Natural killer cell (primary cell): ENCODE data around the gene VAMP2. TPM values are rescaled to one million over a fixed set of nuclear protein-coding genes. Genes with fewer than 3 reads are reported as not detected.
A peak's percentile ranks its signal among the peaks of the same experiment; 100 is the strongest.

Source experiments
- ATAC-seq, 3 donors: fragments of 150-1000 bp in 2 of 3; fragments of 200-7000 bp in 1 of 3; cut with Tn5 transposase; 1 replicate in 1 of 3; 2 replicates in 2 of 3; pipeline ENCODE4 v1.10.0; 2021; ENCODE audit warnings: mild to moderate bottlenecking in 2 of 3, moderate library complexity in 2 of 3
- DNase-seq, 2 donors: peaks; one replicate each; pipeline versions ENCODE4 v3.0.0 to v3.0.0-alpha.2; 2013 to 2021; ENCODE audit warnings: mixed read lengths in 1 of 2
- H3K27ac ChIP-seq: one replicate; pipeline ENCODE4 v1.5.1; 2013; ENCODE audit warnings: mild to moderate bottlenecking, low read length
- H3K27me3 ChIP-seq: one replicate; pipeline ENCODE4 v1.6.1; 2013; ENCODE audit warnings: low read length; ENCODE audit not compliant: control insufficient read depth, insufficient read depth
- H3K36me3 ChIP-seq: one replicate; pipeline ENCODE4 v1.6.1; 2013; ENCODE audit warnings: low read length; ENCODE audit not compliant: control insufficient read depth, insufficient read depth
- H3K4me1 ChIP-seq: one replicate; pipeline ENCODE4 v1.6.1; 2013; ENCODE audit warnings: low read length; ENCODE audit not compliant: control insufficient read depth, insufficient read depth
- H3K4me3 ChIP-seq: one replicate; pipeline ENCODE4 v1.5.1; 2013; ENCODE audit warnings: low read length
- H3K9me3 ChIP-seq: one replicate; pipeline ENCODE4 v1.6.1; 2013; ENCODE audit warnings: low read length; ENCODE audit not compliant: control insufficient read depth, insufficient read depth
- H3K27ac Mint-ChIP-seq, 2 donors: one replicate each; pipeline ENCODE4 v1.8.0; 2022; ENCODE audit warnings: mild to moderate bottlenecking in 2 of 2, mixed read lengths in 2 of 2, moderate library complexity in 1 of 2
- H3K27me3 Mint-ChIP-seq, 2 donors: one replicate each; pipeline ENCODE4 v1.8.0; 2022; ENCODE audit warnings: low read depth in 2 of 2, mixed read lengths in 2 of 2
- H3K36me3 Mint-ChIP-seq: one replicate; pipeline ENCODE4 v1.8.0; 2022; ENCODE audit warnings: mixed read lengths
- H3K4me1 Mint-ChIP-seq, 2 donors: one replicate each; pipeline ENCODE4 v1.8.0; 2022; ENCODE audit warnings: mixed read lengths in 2 of 2
- H3K4me3 Mint-ChIP-seq: one replicate; pipeline ENCODE4 v1.8.0; 2022; ENCODE audit warnings: mild to moderate bottlenecking, moderate library complexity, mixed read lengths
- H3K9me3 Mint-ChIP-seq, 2 donors: one replicate each; pipeline ENCODE4 v1.8.0; 2022; ENCODE audit warnings: mixed read lengths in 2 of 2
- WGBS: methylation state at CpG from one replicate; pipeline ENCODE4 v1.1.7; 2013; ENCODE audit warnings: missing lambda C conversion rate; ENCODE audit not compliant: insufficient coverage; 5-methylcytosine and 5-hydroxymethylcytosine counted together
- intact Hi-C: fragments of 100-400 bp; cut with micrococcal nuclease; formaldehyde crosslinking; loops from one replicate; pipeline ENCODE4 v1.14.2; 2022
- total RNA-seq, 4 donors: library from RNA; stranded (reverse); fragments of 120-200 nt in 1 of 4; gene quantifications; one replicate each; pipeline versions ENCODE4 v1.2.3 to v1.2.4, GENCODE V29; 2013 to 2022
- TF ChIP-seq, protein P1 (sequence below): fragments of 200-600 bp; IDR thresholded peaks from one replicate; pipeline ENCODE4 v1.8.0; 2022; ENCODE audit warnings: antibody characterized with exemption

The VAMP2 gene
- total RNA-seq, 3 donors from 2014 or later (not counting 1 experiment from before 2014, with no cell fraction given), result 191 to 315 (median 234) TPM

DNA sequence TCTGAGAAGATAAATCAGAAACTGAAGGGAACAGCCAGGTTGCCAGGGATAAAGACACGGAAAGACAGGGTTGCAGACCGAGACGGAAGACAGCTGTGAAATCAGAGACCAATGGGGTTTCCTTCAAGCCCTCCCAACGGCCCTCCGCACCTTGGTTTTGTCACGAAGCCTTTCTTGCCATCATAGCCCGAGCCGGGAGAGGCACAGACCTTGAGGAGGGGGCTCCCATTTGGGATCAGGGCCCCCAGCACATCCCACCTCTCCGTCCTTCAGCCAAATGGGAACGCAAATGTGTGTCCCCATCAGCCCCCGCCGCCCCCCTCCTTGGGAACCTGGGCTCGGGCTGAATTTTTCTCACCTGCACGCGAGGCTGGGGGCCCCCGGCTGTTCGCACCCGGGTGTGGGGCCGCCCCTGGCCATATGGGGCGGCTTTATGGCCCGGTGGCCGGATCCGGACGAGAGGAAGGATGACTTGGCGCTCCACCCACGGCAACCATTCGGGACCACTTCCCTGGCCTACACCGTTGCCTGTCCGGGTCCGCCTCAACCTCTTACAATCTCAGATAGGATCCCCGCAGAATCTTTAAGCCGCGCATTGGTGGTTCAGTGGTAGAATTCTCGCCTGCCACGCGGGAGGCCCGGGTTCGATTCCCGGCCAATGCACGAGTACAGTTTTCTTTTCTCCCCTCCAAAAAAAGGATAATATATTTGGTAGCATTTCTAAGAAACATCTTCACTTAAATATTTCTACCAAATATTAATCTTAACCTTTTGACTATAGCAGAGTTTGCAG lies 37.4 kb downstream of the VAMP2 start:
- peak overlapping the region; percentile 95 to 98 for H3K27ac Mint-ChIP-seq
- no peaks in the 10 kb centered on the region for H3K36me3 ChIP-seq
- TF ChIP-seq, protein P1, sequence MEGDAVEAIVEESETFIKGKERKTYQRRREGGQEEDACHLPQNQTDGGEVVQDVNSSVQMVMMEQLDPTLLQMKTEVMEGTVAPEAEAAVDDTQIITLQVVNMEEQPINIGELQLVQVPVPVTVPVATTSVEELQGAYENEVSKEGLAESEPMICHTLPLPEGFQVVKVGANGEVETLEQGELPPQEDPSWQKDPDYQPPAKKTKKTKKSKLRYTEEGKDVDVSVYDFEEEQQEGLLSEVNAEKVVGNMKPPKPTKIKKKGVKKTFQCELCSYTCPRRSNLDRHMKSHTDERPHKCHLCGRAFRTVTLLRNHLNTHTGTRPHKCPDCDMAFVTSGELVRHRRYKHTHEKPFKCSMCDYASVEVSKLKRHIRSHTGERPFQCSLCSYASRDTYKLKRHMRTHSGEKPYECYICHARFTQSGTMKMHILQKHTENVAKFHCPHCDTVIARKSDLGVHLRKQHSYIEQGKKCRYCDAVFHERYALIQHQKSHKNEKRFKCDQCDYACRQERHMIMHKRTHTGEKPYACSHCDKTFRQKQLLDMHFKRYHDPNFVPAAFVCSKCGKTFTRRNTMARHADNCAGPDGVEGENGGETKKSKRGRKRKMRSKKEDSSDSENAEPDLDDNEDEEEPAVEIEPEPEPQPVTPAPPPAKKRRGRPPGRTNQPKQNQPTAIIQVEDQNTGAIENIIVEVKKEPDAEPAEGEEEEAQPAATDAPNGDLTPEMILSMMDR, result no peak
- ATAC-seq (peak; percentile 52 to 62 (median 60)), DNase-seq (peak; percentile 92)
- intact Hi-C loops, result loop anchor here (1.0 kb wide), 2 partner anchors 13 to 62 kb away; no protein-coding TSS in a partner anchor
- under 1% methylated on average over 36 of the region's 40 CpGs for WGBS
- H3K4me3 Mint-ChIP-seq, result peak overlapping the region; percentile 93
- H3K27ac ChIP-seq, result no peak overlapping the region
- H3K9me3 Mint-ChIP-seq, result peaks cover 0 to 2% of the 10 kb centered on the region in 2 donors
- peaks cover 45 to 59% of the 10 kb centered on the region in 2 donors for H3K27me3 Mint-ChIP-seq
- peak overlapping the region; percentile 57 for H3K4me3 ChIP-seq
- H3K27me3 ChIP-seq, result peaks cover 33% of the 10 kb centered on the region
- H3K36me3 Mint-ChIP-seq, result no peaks in the 10 kb centered on the region
- peaks cover 60 to 62% of the 10 kb centered on the region in 2 donors for H3K4me1 Mint-ChIP-seq
- H3K9me3 ChIP-seq, result no peaks in the 10 kb centered on the region
- peaks cover 65% of the 10 kb centered on the region for H3K4me1 ChIP-seq

GRCh38 chr17:8124350-8125153 lies 38.2 kb downstream of the VAMP2 start:
- Mint-ChIP-seq H3K36me3 (peaks cover 3% of the 10 kb centered on the region), H3K27me3 (peaks cover 46 to 57% of the 10 kb centered on the region in 2 donors)

GRCh38 chr17:8123695-8124349 lies 38.9 kb downstream of the VAMP2 start, which contains the start of gene HES7:
HES7 (minus strand) TSS chr17:8124106; CDS start chr17:8124084, 22 bp downstream.
- Histone ChIP-seq H3K4me3 (peak within 1 kb of the TSS; percentile 22), H3K36me3 (no peaks in the 10 kb centered on the region), H3K9me3 (no peaks in the 10 kb centered on the region), H3K27ac (no peak within 1 kb of the TSS), H3K4me1 (peaks cover 70% of the 10 kb centered on the region), H3K27me3 (peaks cover 33% of the 10 kb centered on the region)
- Mint-ChIP-seq H3K27me3 (peaks cover 50 to 58% of the 10 kb centered on the region in 2 donors), H3K4me1 (peaks cover 75 to 77% of the 10 kb centered on the region in 2 donors), H3K27ac (peak within 1 kb of the TSS; percentile 95 to 98), H3K4me3 (peak within 1 kb of the TSS; percentile 93), H3K9me3 (peaks cover 0 to 2% of the 10 kb centered on the region in 2 donors), H3K36me3 (peaks cover 11% of the 10 kb centered on the region)
- TF ChIP-seq, protein P1, result no peak
- WGBS, result 3% methylated on average over 29 of the region's 29 CpGs
- no peak for ATAC-seq
- intact Hi-C loops, result no loop called here
- DNase-seq, result no peak

More at GRCh38 chr17:8124350-8125153, 38.2 kb downstream of the VAMP2 start:
- Histone ChIP-seq H3K27me3 (peaks cover 33% of the 10 kb centered on the region), H3K27ac (no peak overlapping the region), H3K4me3 (no peak overlapping the region), H3K9me3 (no peaks in the 10 kb centered on the region), H3K36me3 (no peaks in the 10 kb centered on the region), H3K4me1 (peaks cover 69% of the 10 kb centered on the region)
- Mint-ChIP-seq H3K4me3 (peak overlapping the region; percentile 93), H3K9me3 (peaks cover 0 to 2% of the 10 kb centered on the region in 2 donors), H3K4me1 (peaks cover 68 to 70% of the 10 kb centered on the region in 2 donors), H3K27ac (peak overlapping the region; percentile 95 to 98)
- intact Hi-C loops, result loop anchor here (1.0 kb wide), 2 partner anchors 14 to 63 kb away; no protein-coding TSS in a partner anchor
- TF ChIP-seq, protein P1, result no peak
- DNase-seq (peak in 1 of 2 donors; percentile 55), ATAC-seq (no peak)
- WGBS, result 1% methylated on average over 23 of the region's 24 CpGs
